GM12878 (cell line): ENCODE data around the gene GREB1. TPM values are rescaled to one million over a fixed set of nuclear protein-coding genes. Genes with fewer than 3 reads are reported as not detected.

Experiments used
- ATAC-seq: fragments of 200-7000 bp; cut with Tn5 transposase; 3 replicates; pipeline ENCODE4 v1.9.1; 2020; ENCODE audit warnings: mild to moderate bottlenecking, moderate library complexity
- BruUV-seq: library from RNA; stranded (reverse); fragments of 400-500 nt; replicated peaks from 2 replicates; lab custom pipeline; 2021; lab: Mats Ljungman, UMichigan
- CTCF ChIA-PET: fragments of 300-600 bp; sonication (Branson Sonifier 250); formaldehyde crosslinking; extraction: SDS; loops from one replicate; lab custom pipeline; 2021; ENCODE audit warnings: inconsistent platforms; lab: Yijun Ruan, JAX
- POLR2A ChIA-PET: fragments of 350-600 bp; formaldehyde crosslinking; extraction: SDS; loops from one replicate; lab custom pipeline; 2021; ENCODE audit warnings: inconsistent platforms; lab: Charles Lee
- RAD21 ChIA-PET: fragments of 300-600 bp; sonication (Branson Sonifier 250); formaldehyde crosslinking; loops from one replicate; lab custom pipeline; 2023; ENCODE audit warnings: antibody characterized with exemption; ENCODE audit not compliant: unreplicated experiment; lab: Charles Lee
- SMC1A ChIA-PET: fragments of 300-600 bp; sonication (Branson Sonifier 250); formaldehyde crosslinking; loops from one replicate; lab custom pipeline; 2023; ENCODE audit not compliant: unreplicated experiment, uncharacterized antibody; lab: Charles Lee
- DNase-seq: peaks from one replicate; pipeline ENCODE4 v3.0.0-alpha.2; 2011; ENCODE audit warnings: low read depth, low spot score
- FAIRE-seq: peaks from 3 replicates; lab custom pipeline; 2011; peaks lifted over from hg19 to GRCh38; lab: Jason Lieb, UNC
- H2AFZ ChIP-seq: 2 replicates; pipeline ENCODE4 v1.6.0; 2011; ENCODE audit warnings: low read depth, low read length, control low read depth; ENCODE audit not compliant: control insufficient read depth
- H3K27ac ChIP-seq: 2 replicates; pipeline ENCODE4 v1.5.1; 2011; ENCODE audit warnings: control low read depth; ENCODE audit not compliant: control insufficient read depth, insufficient read depth
- H3K27me3 ChIP-seq, 2 experiments: replicated peaks in 1 of 2; 2 replicates each; pipeline versions ENCODE4 v1.6.0 to v1.6.1; 2011; ENCODE audit warnings: low read length in 1 of 2; ENCODE audit not compliant: control insufficient read depth in 2 of 2, insufficient read depth in 2 of 2
- H3K36me3 ChIP-seq, 2 experiments: 2 replicates each; pipeline ENCODE4 v1.5.1; 2011; ENCODE audit warnings: low read length in 1 of 2; ENCODE audit not compliant: control insufficient read depth in 2 of 2, insufficient read depth in 2 of 2
- H3K4me1 ChIP-seq: 2 replicates; pipeline ENCODE4 v1.6.1; 2011; ENCODE audit warnings: mild to moderate bottlenecking, low read length, moderate library complexity, mixed read lengths; ENCODE audit not compliant: control insufficient read depth, insufficient read depth
- H3K4me2 ChIP-seq: 2 replicates; pipeline ENCODE4 v1.6.0; 2011; ENCODE audit warnings: control low read depth; ENCODE audit not compliant: control insufficient read depth, insufficient read depth
- H3K4me3 ChIP-seq: fragments of 200-600 bp; sonication (generic); 2 replicates; pipeline ENCODE4 v1.5.1; 2016
- H3K79me2 ChIP-seq: 2 replicates; pipeline ENCODE4 v1.6.0; 2011; ENCODE audit warnings: low read length; ENCODE audit not compliant: control insufficient read depth, insufficient read depth
- H3K9ac ChIP-seq: 2 replicates; pipeline ENCODE4 v1.8.0; 2011; ENCODE audit warnings: low read length, control low read depth, mixed read lengths; ENCODE audit not compliant: control insufficient read depth, insufficient read depth
- H3K9me3 ChIP-seq: replicated peaks from 3 replicates; pipeline ENCODE4 v1.5.1; 2011; ENCODE audit warnings: mild to moderate bottlenecking, low read length; ENCODE audit not compliant: control insufficient read depth, insufficient read depth
- H4K20me1 ChIP-seq: 2 replicates; pipeline ENCODE4 v1.6.0; 2011; ENCODE audit not compliant: control insufficient read depth, insufficient read depth
- CHD2 ChIP-seq: IDR thresholded peaks from 2 replicates; pipeline ENCODE4 v1.6.1; 2011; ENCODE audit warnings: low read depth, low read length, improper control_type of control experiment, borderline replicate concordance
- IKZF2 ChIP-seq, 2 experiments: fragments of 450-650 bp; IDR thresholded peaks; 2 replicates each; pipeline ENCODE4 v1.6.1; 2017; ENCODE audit warnings: mild to moderate bottlenecking in 2 of 2, moderate library complexity in 2 of 2
- KAT2A ChIP-seq: conservative IDR thresholded peaks from 2 replicates; pipeline ENCODE4 v1.6.1; 2011; ENCODE audit warnings: low read depth, low read length; ENCODE audit not compliant: control insufficient read depth
- LARP7 ChIP-seq: fragments of 450-650 bp; IDR thresholded peaks from 2 replicates; pipeline ENCODE4 v1.6.1; 2017; ENCODE audit warnings: mild to moderate bottlenecking
- PAX5 ChIP-seq: IDR thresholded peaks from 2 replicates; pipeline ENCODE4 v1.6.1; 2011; ENCODE audit warnings: low read depth, low read length, borderline replicate concordance
- POLR2AphosphoS5 ChIP-seq: IDR thresholded peaks from 2 replicates; pipeline ENCODE4 v1.6.1; 2011; ENCODE audit warnings: mild to moderate bottlenecking, low read length, inconsistent platforms
- SMC3 ChIP-seq: IDR thresholded peaks from 2 replicates; pipeline ENCODE4 v1.6.1; 2011; ENCODE audit warnings: low read length, improper control_type of control experiment, borderline replicate concordance
- SREBF2 ChIP-seq: IDR thresholded peaks from 2 replicates; pipeline ENCODE4 v1.6.1; 2012; ENCODE audit warnings: mild to moderate bottlenecking, low read length
- YBX1 ChIP-seq: fragments of 450-650 bp; IDR thresholded peaks from 2 replicates; pipeline ENCODE4 v1.6.1; 2016; ENCODE audit warnings: antibody characterized with exemption
- WGBS: methylation state at CpG from one replicate; pipeline ENCODE4 v1.1.6; 2016; ENCODE audit warnings: low lambda C conversion rate; ENCODE audit not compliant: insufficient replicate concordance, insufficient coverage; ENCODE audit errors: missing lambda C conversion rate; 5-methylcytosine and 5-hydroxymethylcytosine counted together
- in situ Hi-C: fragments of 300-500 bp; cut with MboI; formaldehyde crosslinking; loops from 9 replicates; pipeline ENCODE4 v1.14.3; 2018; ENCODE audit warnings: mixed read lengths
- intact Hi-C: fragments of 100-400 bp; cut with micrococcal nuclease; formaldehyde crosslinking; loops from one replicate; pipeline ENCODE4 v1.14.2; 2022; ENCODE audit not compliant: unreplicated experiment
- polyA plus RNA-seq, 11 experiments: library from polyadenylated mRNA; depleted of rRNA in 4 of 11; unstranded in 6 of 11; stranded (reverse) in 5 of 11; fragments of >200 nt; fragmentation: Nextera tagmentation in 4 of 11; fragmentation: Illumina TruSeq in 1 of 11; extraction: Ambion mirVana in 4 of 11; extraction: Trizol in 1 of 11; gene quantifications; 1 replicate in 1 of 11; 2 replicates in 10 of 11; pipeline versions ENCODE4 v1.2.1 to v1.2.3, GENCODE V29; 2011 to 2016; ENCODE audit warnings: inconsistent platforms in 2 of 11, missing spikeins in 2 of 11, low read depth in 1 of 11
- total RNA-seq, 4 experiments: library from RNA; depleted of rRNA in 3 of 4; stranded (reverse); fragments of >200 nt in 3 of 4; fragmentation: Illumina TruSeq in 1 of 4; extraction: Trizol in 1 of 4; gene quantifications; 2 replicates each; pipeline versions ENCODE4 v1.2.1 to v1.2.3, GENCODE V29; 2013 to 2021

Gene GREB1
- total and polyA plus RNA-seq, 10 of the 15 experiments (the other 5 are each of a cell fraction or from before 2014, with no cell fraction given), result 0.09 to 2.1 (median 0.37) TPM; not detected in 1

GRCh38 chr2:11515490-11515981 is 18.3 kb upstream of the GREB1 start:
- no peaks in the 10 kb centered on the region for H3K9me3 ChIP-seq
- ChIA-PET POLR2A (no interaction called here), RAD21 (no interaction called here), SMC1A (no interaction called here), CTCF (no interaction called here)
- no peaks in the 10 kb centered on the region for H3K4me1 ChIP-seq
- BruUV-seq, result no TSS peak
- no peak for FAIRE-seq
- in situ Hi-C loops, result no loop called here
- intact Hi-C loops, result no loop called here
- no peak for DNase-seq
- H3K27ac ChIP-seq, result no peak overlapping the region
- no peaks in the 10 kb centered on the region; a peak in 1 of 4 replicates for H3K27me3 ChIP-seq
- no peak overlapping the region for H3K4me2 ChIP-seq
- no peaks in the 10 kb centered on the region for H3K36me3 ChIP-seq
- no peak for ATAC-seq
- H3K9ac ChIP-seq, result no peak overlapping the region
- H3K4me3 ChIP-seq, result no peak overlapping the region
- TF ChIP-seq PAX5, result no peak
- TF ChIP-seq SREBF2, result no peak
- TF ChIP-seq POLR2AphosphoS5, result no peak
- TF ChIP-seq SMC3, result no peak
- no peak for TF ChIP-seq LARP7
- TF ChIP-seq IKZF2 (IDR thresholded peaks at IDR 0.05), result no peak
- TF ChIP-seq CHD2, result no peak
- TF ChIP-seq KAT2A, result no peak
- no peak for TF ChIP-seq YBX1
- no peaks in the 10 kb centered on the region; the same call in 1 of the 2 replicates for H4K20me1 ChIP-seq
- WGBS, result 48% methylated on average over 6 of the region's 6 CpGs
- no peaks in the 10 kb centered on the region for H3K79me2 ChIP-seq
- H2AFZ ChIP-seq, result no peak overlapping the region
